ENCODE measurements around the gene BMAL1.

Gene BMAL1

GRCh38 chr11:13260963-13261588 is 16.5 kb upstream of the BMAL1 start (continued):
- TF ChIP-seq TSHZ2 (CRISPR knock-in tag; IDR thresholded peaks at IDR 0.05) (no peak), ARNTL (CRISPR knock-in tag; IDR thresholded peaks at IDR 0.05; ENCODE audit: borderline replicate concordance, low read depth) (no peak), BACH2 (CRISPR knock-in tag; IDR thresholded peaks at IDR 0.05; ENCODE audit: borderline replicate concordance) (no peak)

GRCh38 chr11:13261591-13262061 is 16.0 kb upstream of the BMAL1 start:
- ATAC-seq, result peak; percentile 92
- TF ChIP-seq ISL1 (CRISPR knock-in tag; IDR thresholded peaks at IDR 0.05), result peak; percentile 12; the same call in 1 of the 2 replicates
- no peak for TF ChIP-seq ZNF565 (CRISPR knock-in tag; conservative IDR thresholded peaks at IDR 0.05; ENCODE audit: low read depth)

GRCh38 chr11:13262096-13262495 is 15.5 kb upstream of the BMAL1 start:
- TF ChIP-seq ZNF565 (CRISPR knock-in tag; conservative IDR thresholded peaks at IDR 0.05; ENCODE audit: low read depth), result no peak
- TF ChIP-seq TOX (CRISPR knock-in tag; IDR thresholded peaks at IDR 0.05; ENCODE audit: borderline replicate concordance), result no peak
- no peak for TF ChIP-seq OSR1 (CRISPR knock-in tag; IDR thresholded peaks at IDR 0.05)
- no peak for TF ChIP-seq CSRNP3 (CRISPR knock-in tag; IDR thresholded peaks at IDR 0.05)
- TF ChIP-seq GLIS3 (CRISPR knock-in tag; IDR thresholded peaks at IDR 0.05), result no peak
- TF ChIP-seq CSDC2 (CRISPR knock-in tag; IDR thresholded peaks at IDR 0.05), result no peak
- no peak for TF ChIP-seq ZNF8 (CRISPR knock-in tag; IDR thresholded peaks at IDR 0.05)
- TF ChIP-seq ZFP30 (CRISPR knock-in tag; IDR thresholded peaks at IDR 0.05), result no peak
- no peak for TF ChIP-seq POU6F1 (CRISPR knock-in tag; IDR thresholded peaks at IDR 0.05; ENCODE audit: borderline replicate concordance, low read depth)
- TF ChIP-seq ZFP3 (CRISPR knock-in tag; IDR thresholded peaks at IDR 0.05), result no peak
- ATAC-seq, result peak; percentile 10

GRCh38 chr11:13268791-13269190 is 8.8 kb upstream of the BMAL1 start:
- no peak for ATAC-seq
- TF ChIP-seq ARNTL (CRISPR knock-in tag; IDR thresholded peaks at IDR 0.05; ENCODE audit: borderline replicate concordance, low read depth), result no peak
- no peak for TF ChIP-seq ZFP30 (CRISPR knock-in tag; IDR thresholded peaks at IDR 0.05)
- TF ChIP-seq OSR1 (CRISPR knock-in tag; IDR thresholded peaks at IDR 0.05), result no peak
- no peak for TF ChIP-seq RARB (CRISPR knock-in tag; IDR thresholded peaks at IDR 0.05)
- TF ChIP-seq ZNF565 (CRISPR knock-in tag; conservative IDR thresholded peaks at IDR 0.05; ENCODE audit: low read depth), result no peak
- no peak for TF ChIP-seq PPARA (CRISPR knock-in tag; IDR thresholded peaks at IDR 0.05; ENCODE audit: borderline replicate concordance)

GRCh38 chr11:13269775-13270174 is 7.8 kb upstream of the BMAL1 start:
- ATAC-seq, result no peak; the same call in 2 of the 3 replicates
- no peak for TF ChIP-seq CREB5 (CRISPR knock-in tag; IDR thresholded peaks at IDR 0.05; ENCODE audit: low read depth)
- TF ChIP-seq ZNF8 (CRISPR knock-in tag; IDR thresholded peaks at IDR 0.05), result no peak
- TF ChIP-seq ZNF70 (CRISPR knock-in tag; IDR thresholded peaks at IDR 0.05), result no peak
- TF ChIP-seq PATZ1 (CRISPR knock-in tag; IDR thresholded peaks at IDR 0.05; ENCODE audit: borderline replicate concordance), result no peak
- no peak for TF ChIP-seq CSDC2 (CRISPR knock-in tag; IDR thresholded peaks at IDR 0.05)
- TF ChIP-seq SNAI2 (CRISPR knock-in tag; IDR thresholded peaks at IDR 0.05), result no peak
- no peak for TF ChIP-seq ZC3H10 (CRISPR knock-in tag; IDR thresholded peaks at IDR 0.05)
- TF ChIP-seq POU6F1 (CRISPR knock-in tag; IDR thresholded peaks at IDR 0.05; ENCODE audit: borderline replicate concordance, low read depth), result no peak
- TF ChIP-seq PPARA (CRISPR knock-in tag; IDR thresholded peaks at IDR 0.05; ENCODE audit: borderline replicate concordance), result no peak
- TF ChIP-seq BACH2 (CRISPR knock-in tag; IDR thresholded peaks at IDR 0.05; ENCODE audit: borderline replicate concordance), result no peak
- no peak for TF ChIP-seq ZFP3 (CRISPR knock-in tag; IDR thresholded peaks at IDR 0.05)
- TF ChIP-seq GLIS3 (CRISPR knock-in tag; IDR thresholded peaks at IDR 0.05), result no peak
- no peak for TF ChIP-seq TCF4 (CRISPR knock-in tag; IDR thresholded peaks at IDR 0.05; ENCODE audit: borderline replicate concordance)
- TF ChIP-seq ARNTL (CRISPR knock-in tag; IDR thresholded peaks at IDR 0.05; ENCODE audit: borderline replicate concordance, low read depth), result no peak
- TF ChIP-seq OSR1 (CRISPR knock-in tag; IDR thresholded peaks at IDR 0.05), result no peak
